Astrocyte of the spinal cord (primary cell): ENCODE measurements around the gene LRRC37B.
"Not testable (repeated sequence)": the region's sequence is repeated elsewhere in the genome, so short reads cannot be mapped to it uniquely, and the experiment has no call there.

Source experiments
- DNase-seq: peaks from one replicate; pipeline ENCODE4 v3.0.0; 2011; ENCODE audit warnings: low read depth, low spot score
- H3K4me3 ChIP-seq: 2 replicates; pipeline ENCODE4 v1.5.1; 2011; ENCODE audit warnings: low read depth, mild to moderate bottlenecking, low read length, moderate library complexity
- CTCF ChIP-seq: IDR thresholded peaks from 2 replicates; pipeline ENCODE4 v1.5.1; 2012; ENCODE audit warnings: low read depth, mild to moderate bottlenecking, low read length, inconsistent platforms
- in situ Hi-C: cut with HindIII; loops from 2 replicates; pipeline ENCODE4 v1.10.0; 2017; ENCODE audit warnings: low sequenced_read_pairs

Gene LRRC37B

GRCh38 chr17:32021615-32021955 lies 14.4 kb downstream of the LRRC37B start:
- in situ Hi-C loops: no loop called here
- no peak overlapping the region for H3K4me3 ChIP-seq
- DNase-seq: no peak
- no peak for TF ChIP-seq CTCF

- H3K4me3 ChIP-seq, in situ Hi-C loops, DNase-seq: not testable (repeated sequence)
These were observed 15.4 kb downstream of the LRRC37B start for GRCh38 chr17:32022554-32022953.

- DNase-seq, in situ Hi-C loops, H3K4me3 ChIP-seq: not testable (repeated sequence)
These were observed 20.1 kb downstream of the LRRC37B start for GRCh38 chr17:32027271-32027670.

GRCh38 chr17:32033223-32033622 lies 26.0 kb downstream of the LRRC37B start:
- in situ Hi-C loops: no loop called here
- TF ChIP-seq CTCF: no peak
- no peak for DNase-seq
- no peak overlapping the region for H3K4me3 ChIP-seq

- DNase-seq, H3K4me3 ChIP-seq, in situ Hi-C loops: not testable (repeated sequence)
These were observed 26.6 kb downstream of the LRRC37B start for GRCh38 chr17:32033812-32034211.

- in situ Hi-C loops, H3K4me3 ChIP-seq, DNase-seq: not testable (repeated sequence)
These were observed 33.1 kb downstream of the LRRC37B start for GRCh38 chr17:32040246-32040645.

- H3K4me3 ChIP-seq, in situ Hi-C loops, DNase-seq: not testable (repeated sequence)
These were observed 34.2 kb downstream of the LRRC37B start for GRCh38 chr17:32041306-32041875.

- in situ Hi-C loops: not testable (repeated sequence)
These were observed 35.1 kb downstream of the LRRC37B start for GRCh38 chr17:32042266-32042665.

GRCh38 chr17:32045611-32046010 lies 38.4 kb downstream of the LRRC37B start:
- DNase-seq, in situ Hi-C loops: not testable (repeated sequence)

More at GRCh38 chr17:32042266-32042665, 35.1 kb downstream of the LRRC37B start:
- not testable (repeated sequence) for H3K4me3 ChIP-seq, DNase-seq

GRCh38 chr17:32047663-32048062 lies 40.5 kb downstream of the LRRC37B start:
- in situ Hi-C loops, H3K4me3 ChIP-seq, DNase-seq: not testable (repeated sequence)

More at GRCh38 chr17:32045611-32046010, 38.4 kb downstream of the LRRC37B start:
- not testable (repeated sequence) for H3K4me3 ChIP-seq

GRCh38 chr17:32054985-32055384 lies 47.8 kb downstream of the LRRC37B start:
- DNase-seq, in situ Hi-C loops, H3K4me3 ChIP-seq: not testable (repeated sequence)

- in situ Hi-C loops, H3K4me3 ChIP-seq, DNase-seq: not testable (repeated sequence)
These were observed 48.2 kb downstream of the LRRC37B start for GRCh38 chr17:32055425-32055824.

GRCh38 chr17:32056500-32056899 lies 49.3 kb downstream of the LRRC37B start:
- H3K4me3 ChIP-seq, in situ Hi-C loops, DNase-seq: not testable (repeated sequence)

- in situ Hi-C loops, H3K4me3 ChIP-seq, DNase-seq: not testable (repeated sequence)
These were observed 50.4 kb downstream of the LRRC37B start for GRCh38 chr17:32057460-32058105.

GRCh38 chr17:32060695-32061094 lies 53.5 kb downstream of the LRRC37B start:
- in situ Hi-C loops, H3K4me3 ChIP-seq, DNase-seq: not testable (repeated sequence)

- H3K4me3 ChIP-seq, DNase-seq, in situ Hi-C loops: not testable (repeated sequence)
These were observed 54.7 kb downstream of the LRRC37B start for GRCh38 chr17:32061840-32062239.
